ENCODE data around the gene VSX2.

Gene VSX2

DNA sequence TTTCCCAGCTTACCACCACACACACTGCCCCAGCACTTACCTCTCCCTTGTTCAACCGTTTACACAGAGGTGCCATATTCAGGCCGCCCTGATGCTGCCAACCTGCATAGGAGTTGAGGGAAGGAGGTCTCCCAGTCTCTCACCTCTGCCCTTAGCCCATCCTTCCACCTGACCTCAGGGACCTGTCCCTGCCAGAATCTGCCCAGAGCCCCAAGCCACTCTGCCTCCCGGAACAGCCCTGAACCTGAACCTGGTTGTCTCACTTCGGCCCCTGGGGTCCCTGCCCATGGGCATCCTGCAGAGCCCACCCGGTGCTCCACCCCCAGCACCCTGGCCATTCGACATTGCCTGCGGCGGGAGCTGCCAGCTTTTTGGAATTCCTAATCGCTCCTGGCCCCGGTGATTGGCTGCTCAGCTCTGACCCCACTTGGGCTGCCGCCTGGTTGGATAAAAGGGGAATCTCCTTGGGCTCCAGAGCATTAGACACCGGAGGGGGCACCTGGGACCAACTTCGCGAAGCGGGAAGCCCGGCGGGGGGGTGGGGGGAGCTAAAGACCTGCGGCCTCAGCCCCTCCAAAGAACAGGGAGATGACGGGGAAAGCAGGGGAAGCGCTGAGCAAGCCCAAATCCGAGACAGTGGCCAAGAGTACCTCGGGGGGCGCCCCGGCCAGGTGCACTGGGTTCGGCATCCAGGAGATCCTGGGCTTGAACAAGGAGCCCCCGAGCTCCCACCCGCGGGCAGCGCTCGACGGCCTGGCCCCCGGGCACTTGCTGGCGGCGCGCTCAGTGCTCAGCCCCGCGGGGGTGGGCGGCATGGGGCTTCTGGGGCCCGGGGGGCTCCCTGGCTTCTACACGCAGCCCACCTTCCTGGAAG is at the start of gene VSX2:
Gene VSX2 (plus strand): TSS at position 476 of the 874 bp plus-strand sequence. CDS start 113 bp downstream, at position 589.
- DNase-seq, result no peak

DNA sequence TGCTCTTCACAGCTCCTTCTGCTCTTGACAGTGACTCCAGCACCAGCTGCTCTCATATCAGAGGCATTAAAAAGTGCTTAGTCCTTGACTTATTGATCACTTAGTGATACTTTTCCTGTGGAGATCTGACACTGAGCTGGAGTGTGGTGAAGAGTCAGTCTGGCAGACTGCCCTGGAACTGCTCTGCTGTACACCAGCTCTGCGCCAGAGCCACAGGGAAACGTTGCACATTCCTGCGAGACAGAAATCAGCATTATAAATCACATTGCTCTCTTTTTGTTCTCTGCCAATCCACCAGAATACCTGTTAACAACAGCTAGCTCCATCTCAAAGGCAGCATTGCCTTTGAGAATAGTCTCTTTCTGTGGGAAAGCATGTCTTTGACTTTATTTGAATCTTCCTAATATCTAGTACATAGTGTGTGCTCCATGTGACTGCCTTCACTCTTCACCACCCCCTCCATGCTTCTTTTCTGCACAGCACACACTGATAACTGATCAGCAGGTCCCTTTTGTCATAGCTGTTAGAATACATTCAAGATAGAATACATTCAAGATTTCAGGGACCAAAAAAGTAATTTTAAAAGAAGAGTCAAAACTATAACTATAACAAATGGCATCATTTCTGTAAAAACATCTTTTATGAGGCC is 48.2 kb upstream of the VSX2 start:
- no peak for DNase-seq

GRCh38 chr14:74194506-74195274 is 44.6 kb upstream of the VSX2 start:
- DNase-seq, result no peak

- DNase-seq, result no peak
Measured at GRCh38 chr14:74195623-74196022, 43.6 kb upstream of the VSX2 start.

GRCh38 chr14:74198441-74199234 is 40.6 kb upstream of the VSX2 start:
- no peak for DNase-seq

GRCh38 chr14:74202113-74202512 is 37.1 kb upstream of the VSX2 start:
- no peak for DNase-seq

DNA sequence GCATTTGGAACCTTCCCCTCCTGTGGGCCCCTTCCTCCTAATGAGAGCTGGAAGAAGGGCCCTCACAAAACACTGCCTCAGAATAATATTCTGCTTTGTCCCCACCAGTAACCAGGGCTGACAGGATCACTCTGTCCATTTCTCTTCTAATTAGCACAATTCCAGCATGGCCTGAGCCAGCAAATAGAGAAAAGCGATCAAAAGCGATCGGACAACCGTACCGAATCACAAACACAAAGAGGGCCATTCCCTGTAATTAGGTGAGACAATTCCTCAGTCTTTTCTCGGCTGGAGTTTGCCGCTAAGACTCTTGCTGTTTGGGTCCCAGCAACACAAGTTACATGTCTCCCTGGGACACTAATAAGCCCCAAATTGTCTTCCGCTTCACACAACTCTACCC is 35.6 kb upstream of the VSX2 start:
- DNase-seq, result no peak

GRCh38 chr14:74204491-74204890 is 34.8 kb upstream of the VSX2 start:
- DNase-seq, result no peak

- DNase-seq, result no peak
Measured at GRCh38 chr14:74205882-74206281, 33.4 kb upstream of the VSX2 start.

DNA sequence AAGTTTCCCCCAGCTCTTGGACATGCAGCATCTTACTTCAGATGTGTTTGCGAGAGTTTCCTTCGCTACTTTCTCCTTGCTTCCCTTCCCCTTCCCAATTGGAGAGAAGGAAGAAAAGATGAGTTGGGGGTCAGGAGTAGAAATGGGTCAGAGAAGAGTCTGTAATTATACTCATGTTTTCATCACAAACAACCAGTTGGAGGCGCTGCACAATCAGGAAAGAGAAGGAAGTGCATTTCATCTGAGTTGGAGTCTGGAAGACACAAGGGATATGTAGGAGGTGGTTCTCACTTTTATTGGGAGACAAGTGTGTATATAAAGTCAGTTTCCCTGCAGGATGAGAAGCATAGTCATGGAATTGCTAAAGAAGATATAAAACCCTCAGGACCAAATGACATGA is 31.3 kb upstream of the VSX2 start:
- peak in 1 of 2 experiments; percentile 12 for DNase-seq

DNA sequence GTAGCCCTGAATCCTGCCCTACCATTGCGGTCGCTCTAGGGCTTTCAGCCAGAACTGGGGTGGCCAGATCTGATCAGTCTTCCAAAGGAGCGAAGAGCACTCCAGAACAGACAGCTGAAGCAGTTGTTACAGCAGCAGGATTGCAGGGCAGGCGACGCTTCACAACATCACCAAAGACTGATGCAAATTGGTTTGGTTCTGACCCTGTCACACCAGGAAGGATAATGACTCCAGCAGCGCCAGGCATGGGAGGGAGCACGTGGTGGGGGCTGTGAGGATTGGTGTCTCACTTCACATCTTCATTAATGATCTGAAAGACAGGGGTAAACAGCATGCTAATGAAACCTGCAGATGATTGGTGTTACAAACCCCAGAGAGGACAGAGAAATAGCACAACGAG is 30.6 kb upstream of the VSX2 start:
- DNase-seq, result no peak

GRCh38 chr14:74211945-74212580 is 27.2 kb upstream of the VSX2 start:
- DNase-seq, result no peak

GRCh38 chr14:74213907-74214803 is 25.1 kb upstream of the VSX2 start:
- no peak for DNase-seq

DNA sequence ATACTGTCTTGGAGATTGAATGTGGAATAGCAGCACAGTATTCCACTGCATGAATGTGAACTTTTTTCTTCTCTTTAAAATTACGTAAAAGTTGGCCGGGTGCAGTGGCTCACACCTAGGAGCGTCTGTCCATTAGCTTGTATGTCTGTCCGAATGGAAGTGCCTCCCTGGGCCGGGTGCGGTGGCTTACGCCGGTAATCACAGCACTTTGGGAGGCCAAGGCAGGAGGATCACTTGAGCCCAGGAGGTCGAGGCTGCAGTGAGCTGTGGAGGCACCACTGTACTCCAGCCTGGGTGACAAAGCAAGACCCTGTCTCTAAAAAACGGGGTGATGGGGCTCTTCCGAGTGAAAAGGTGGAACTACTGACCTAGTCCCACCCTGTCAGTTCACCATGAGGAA is 22.6 kb upstream of the VSX2 start:
- no peak for DNase-seq

GRCh38 chr14:74217672-74218448 is 21.4 kb upstream of the VSX2 start:
- DNase-seq, result peak; percentile 83 to 84

DNA sequence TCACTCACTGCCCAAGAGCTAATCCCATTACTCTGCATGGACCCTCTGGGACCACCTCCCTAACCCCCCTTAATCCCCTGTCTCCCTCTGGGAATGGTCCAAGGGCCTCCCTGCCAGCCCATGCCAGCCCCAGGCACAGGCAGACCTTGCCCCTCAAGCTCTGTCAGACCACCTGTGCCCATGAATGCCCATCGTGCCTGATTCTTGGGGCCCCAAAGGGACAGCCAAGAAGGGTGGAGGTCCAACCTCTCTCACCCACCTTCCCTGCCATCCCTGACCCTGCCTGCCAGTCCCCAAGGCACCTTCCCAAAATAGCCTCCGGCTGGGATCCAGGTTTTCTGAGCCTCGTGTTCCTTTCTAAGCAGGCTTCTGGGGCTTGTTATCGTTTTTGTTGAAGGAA is 20.8 kb upstream of the VSX2 start:
- no peak for DNase-seq

DNA sequence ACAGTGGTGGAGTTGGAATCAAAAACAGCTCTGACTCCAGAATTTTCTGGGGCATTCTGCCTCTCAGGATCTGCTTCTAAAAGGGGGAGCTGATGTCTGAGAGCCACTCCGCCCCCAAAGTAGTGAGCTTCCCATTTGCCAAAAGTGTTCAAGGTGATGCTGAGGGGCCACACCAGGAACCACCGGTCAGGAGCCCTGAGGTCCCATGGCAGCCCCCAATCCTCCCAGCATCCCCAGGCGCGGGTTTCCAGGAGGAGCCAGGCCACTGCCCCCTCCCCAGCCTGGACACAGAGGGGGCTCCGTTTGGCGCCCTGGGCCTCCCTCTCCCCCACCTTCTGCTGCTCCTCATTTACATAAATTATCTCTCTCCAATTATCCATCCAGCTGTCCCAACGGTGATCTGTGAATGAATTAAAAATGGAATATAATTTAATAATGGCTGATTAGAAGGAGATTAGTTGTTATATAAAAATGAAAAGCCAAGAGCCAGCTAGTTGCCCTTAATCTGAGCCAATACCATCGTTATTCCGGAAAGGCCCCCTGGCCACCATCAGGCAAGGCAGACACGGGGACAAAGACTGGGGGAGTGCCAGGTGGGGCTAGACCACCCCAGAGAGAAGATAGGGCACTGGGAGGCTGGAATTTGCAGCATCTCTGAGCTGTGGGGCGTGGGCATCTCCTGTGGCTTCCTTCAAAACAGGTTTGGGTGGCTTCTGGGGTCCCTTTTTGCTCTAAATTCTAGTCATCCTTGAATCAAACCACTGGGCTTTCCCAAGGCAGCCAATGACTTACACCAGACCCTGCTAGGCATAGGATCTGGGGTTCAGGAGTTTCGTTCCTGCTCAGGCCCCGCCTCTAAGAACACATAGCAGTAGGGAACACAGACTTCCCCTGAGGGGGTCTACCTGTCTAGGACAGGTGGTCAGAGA is 19.7 kb upstream of the VSX2 start:
- no peak for DNase-seq

GRCh38 chr14:74220991-74221390 is 18.3 kb upstream of the VSX2 start:
- DNase-seq, result no peak

GRCh38 chr14:74221741-74222140 is 17.5 kb upstream of the VSX2 start:
- DNase-seq, result no peak

Measured in activated CD4-positive, alpha-beta T cell treated with anti-CD3 and anti-CD28 coated beads, Interleukin-2, amount 50 U/mL, for 48 hours (primary cell).